Measurements from ENCODE around the gene IGFL1. TPM values are rescaled to one million over a fixed set of nuclear protein-coding genes. Genes with fewer than 3 reads are reported as not detected.
"Not testable (repeated sequence)": the region's sequence is repeated elsewhere in the genome, so short reads cannot be mapped to it uniquely, and the experiment has no call there.

The IGFL1 gene
- total RNA-seq, 3 donors from 2014 or later: not detected

DNA sequence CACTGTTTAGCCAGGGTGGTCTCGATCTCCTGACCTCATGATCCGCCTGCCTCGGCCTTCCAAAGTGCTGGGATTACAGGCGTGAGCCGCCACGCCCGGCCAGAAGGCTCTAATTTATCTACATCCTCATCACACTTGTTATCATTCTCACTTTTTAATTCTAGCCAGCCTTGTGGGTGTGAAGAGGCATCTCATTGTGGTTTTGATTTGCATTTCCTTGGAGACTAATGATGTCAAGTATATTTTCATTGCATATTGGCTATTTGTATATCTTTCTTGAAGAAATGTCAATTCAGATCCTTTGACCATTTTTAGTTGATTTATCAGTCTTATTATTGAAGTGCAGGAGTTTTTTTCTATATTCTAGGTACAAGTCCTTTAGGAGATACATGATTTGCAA, 39.6 kb downstream of the IGFL1 start:
- Histone ChIP-seq H3K4me1 (no peaks in the 10 kb centered on the region), H3K27ac (no peak overlapping the region), H3K36me3 (no peaks in the 10 kb centered on the region), H3K4me3 (no peak overlapping the region), H3K9me3 (no peaks in the 10 kb centered on the region), H3K27me3 (peaks cover 0 to 2% of the 10 kb centered on the region in 2 donors)
- no peak for DNase-seq (ENCODE audit: low spot score in 2 of 2)
- TF ChIP-seq POLR2AphosphoS5 (IDR thresholded peaks at IDR 0.05) (no peak), POLR2A (IDR thresholded peaks at IDR 0.05) (no peak)
- TF ChIP-seq, protein P1, sequence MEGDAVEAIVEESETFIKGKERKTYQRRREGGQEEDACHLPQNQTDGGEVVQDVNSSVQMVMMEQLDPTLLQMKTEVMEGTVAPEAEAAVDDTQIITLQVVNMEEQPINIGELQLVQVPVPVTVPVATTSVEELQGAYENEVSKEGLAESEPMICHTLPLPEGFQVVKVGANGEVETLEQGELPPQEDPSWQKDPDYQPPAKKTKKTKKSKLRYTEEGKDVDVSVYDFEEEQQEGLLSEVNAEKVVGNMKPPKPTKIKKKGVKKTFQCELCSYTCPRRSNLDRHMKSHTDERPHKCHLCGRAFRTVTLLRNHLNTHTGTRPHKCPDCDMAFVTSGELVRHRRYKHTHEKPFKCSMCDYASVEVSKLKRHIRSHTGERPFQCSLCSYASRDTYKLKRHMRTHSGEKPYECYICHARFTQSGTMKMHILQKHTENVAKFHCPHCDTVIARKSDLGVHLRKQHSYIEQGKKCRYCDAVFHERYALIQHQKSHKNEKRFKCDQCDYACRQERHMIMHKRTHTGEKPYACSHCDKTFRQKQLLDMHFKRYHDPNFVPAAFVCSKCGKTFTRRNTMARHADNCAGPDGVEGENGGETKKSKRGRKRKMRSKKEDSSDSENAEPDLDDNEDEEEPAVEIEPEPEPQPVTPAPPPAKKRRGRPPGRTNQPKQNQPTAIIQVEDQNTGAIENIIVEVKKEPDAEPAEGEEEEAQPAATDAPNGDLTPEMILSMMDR (IDR thresholded peaks at IDR 0.05): no peak
- intact Hi-C loops (cut with DNase I; ENCODE audit: low total_unique reads): no loop called here

DNA sequence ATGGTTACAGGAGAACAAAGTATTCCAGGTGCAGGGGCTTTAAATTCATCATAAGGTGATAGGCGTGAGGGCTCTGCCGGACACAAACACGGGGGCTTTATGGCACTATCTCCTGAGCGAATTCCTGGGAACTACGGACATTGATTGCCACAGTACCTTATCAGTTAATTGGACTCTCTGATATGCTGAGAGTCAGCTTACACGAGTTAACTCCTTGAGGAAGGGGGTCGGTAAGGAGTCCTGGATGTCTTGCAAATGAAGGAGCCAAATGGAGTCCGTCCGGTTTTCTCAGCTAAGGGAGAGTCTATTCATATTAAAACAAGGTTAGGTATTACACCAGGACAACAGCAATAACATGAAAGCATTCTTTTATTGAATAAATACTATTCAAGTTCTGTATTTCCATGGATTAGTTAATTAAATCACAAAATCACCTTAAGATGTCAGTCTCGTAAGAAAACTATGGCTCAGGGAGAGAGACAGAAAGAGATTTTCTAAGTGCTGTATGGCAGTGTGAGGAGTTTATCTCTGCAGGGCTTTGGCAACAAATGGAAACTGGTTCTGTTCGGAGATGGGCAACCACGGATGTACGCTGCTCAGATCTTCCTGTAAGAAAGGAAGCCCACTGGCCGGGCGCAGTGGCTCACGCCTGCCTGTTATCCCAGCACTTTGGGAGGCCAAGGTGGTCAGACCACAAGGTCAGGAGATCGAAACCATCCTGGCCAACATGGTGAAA, 41.1 kb downstream of the IGFL1 start:
- Histone ChIP-seq H3K27ac (no peak overlapping the region), H3K27me3 (peaks cover 0 to 2% of the 10 kb centered on the region in 2 donors), H3K9me3 (no peaks in the 10 kb centered on the region), H3K4me1 (no peaks in the 10 kb centered on the region), H3K4me3 (no peak overlapping the region), H3K36me3 (no peaks in the 10 kb centered on the region)
- intact Hi-C loops (cut with DNase I; ENCODE audit: low total_unique reads): no loop called here
- no peak for DNase-seq (ENCODE audit: low spot score in 2 of 2)
- TF ChIP-seq POLR2A (IDR thresholded peaks at IDR 0.05): no peak
- no peak for TF ChIP-seq POLR2AphosphoS5 (IDR thresholded peaks at IDR 0.05)
- TF ChIP-seq, protein P1 (IDR thresholded peaks at IDR 0.05): no peak

DNA sequence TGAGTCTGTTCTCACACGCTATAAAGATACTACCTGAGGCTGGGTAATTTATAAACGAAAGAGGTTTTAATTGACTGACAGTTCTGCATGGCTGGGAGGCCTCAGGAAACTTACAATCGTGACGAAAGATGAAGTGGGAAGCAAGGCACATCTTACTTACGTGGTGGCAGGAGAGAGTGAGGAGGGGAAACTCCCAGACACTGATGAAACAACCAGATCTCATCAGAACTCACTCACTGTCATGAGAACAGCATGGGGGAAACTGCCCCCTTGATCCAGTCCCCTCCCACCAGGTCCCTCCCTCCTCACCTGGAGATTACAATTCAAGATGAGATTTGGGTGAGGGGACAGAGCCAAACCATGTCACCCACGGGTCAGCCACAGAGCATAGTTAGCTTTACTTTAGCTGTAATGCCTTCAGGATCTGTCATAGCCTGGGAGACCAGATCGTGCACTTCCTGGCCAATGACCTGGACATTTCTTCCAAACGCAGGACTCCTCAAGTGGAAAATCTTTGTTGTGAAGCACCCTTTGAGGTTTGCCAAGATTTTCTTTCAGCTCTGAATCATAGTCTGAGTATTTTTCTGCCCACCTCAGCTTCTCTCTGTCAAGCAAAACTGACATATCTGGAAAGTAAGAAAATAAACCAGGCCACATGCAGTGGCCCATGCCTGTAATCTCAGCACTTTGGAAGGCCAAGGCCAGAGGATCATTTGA, 42.1 kb downstream of the IGFL1 start:
- H3K36me3 ChIP-seq: no peaks in the 10 kb centered on the region
- peaks cover 0 to 2% of the 10 kb centered on the region in 2 donors for H3K27me3 ChIP-seq
- intact Hi-C loops (cut with DNase I; ENCODE audit: low total_unique reads): no loop called here
- H3K27ac ChIP-seq: no peak overlapping the region
- H3K4me1 ChIP-seq: no peaks in the 10 kb centered on the region
- TF ChIP-seq POLR2AphosphoS5 (IDR thresholded peaks at IDR 0.05) (no peak), POLR2A (IDR thresholded peaks at IDR 0.05) (no peak)
- TF ChIP-seq, protein P1 (IDR thresholded peaks at IDR 0.05): no peak
- H3K9me3 ChIP-seq: no peaks in the 10 kb centered on the region
- no peak overlapping the region for H3K4me3 ChIP-seq
- DNase-seq (ENCODE audit: low spot score in 2 of 2): no peak

DNA sequence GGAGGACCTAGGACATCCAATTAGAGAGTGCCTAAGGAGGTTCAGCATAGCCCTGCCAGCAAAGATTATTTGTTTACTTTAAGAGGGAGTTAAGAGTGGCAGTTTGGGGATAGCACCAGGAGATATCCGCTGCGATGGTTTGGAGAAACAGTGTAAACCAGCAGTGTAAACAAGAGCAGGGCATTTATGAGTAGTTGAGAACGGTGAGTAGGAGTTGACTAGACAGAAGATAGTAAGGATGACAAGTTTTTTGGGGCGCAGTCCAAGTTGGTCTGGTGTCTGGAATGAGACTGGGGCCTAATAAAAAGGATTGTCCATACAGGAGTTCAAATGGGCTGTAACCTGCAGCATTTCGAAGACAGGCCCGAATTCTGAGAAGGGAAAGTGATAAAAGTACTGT, 44.4 kb downstream of the IGFL1 start:
- H3K36me3 ChIP-seq; intact Hi-C loops (cut with DNase I; ENCODE audit: low total_unique reads); H3K27ac ChIP-seq; H3K4me3 ChIP-seq; H3K27me3 ChIP-seq; DNase-seq (ENCODE audit: low spot score in 2 of 2); H3K4me1 ChIP-seq; H3K9me3 ChIP-seq: not testable (repeated sequence)

DNA sequence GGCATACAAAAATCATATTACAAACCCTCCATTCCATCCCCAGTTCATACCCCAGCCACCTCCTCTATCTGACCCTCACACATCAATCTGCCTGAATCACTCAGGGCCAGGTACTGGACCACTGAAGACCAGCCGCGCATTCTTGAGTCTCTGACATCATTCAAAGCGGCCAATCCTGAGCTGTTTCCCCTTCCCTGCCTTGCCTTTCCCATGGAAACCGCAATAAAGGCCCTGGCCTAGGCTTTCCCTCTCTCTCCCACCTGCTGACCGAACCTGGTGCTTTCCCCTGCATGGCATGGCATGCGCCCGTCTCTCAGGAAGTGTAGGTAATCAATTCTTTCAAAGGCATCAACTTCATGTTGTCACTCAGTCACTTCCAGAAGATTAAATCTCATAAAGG, 49.6 kb downstream of the IGFL1 start:
- Histone ChIP-seq H3K4me1 (no peaks in the 10 kb centered on the region), H3K9me3 (no peaks in the 10 kb centered on the region), H3K27ac (no peak overlapping the region), H3K36me3 (no peaks in the 10 kb centered on the region), H3K4me3 (no peak overlapping the region), H3K27me3 (no peaks in the 10 kb centered on the region)
- DNase-seq (ENCODE audit: low spot score in 2 of 2): no peak
- TF ChIP-seq POLR2A (IDR thresholded peaks at IDR 0.05): no peak
- no peak for TF ChIP-seq POLR2AphosphoS5 (IDR thresholded peaks at IDR 0.05)
- TF ChIP-seq, protein P1 (IDR thresholded peaks at IDR 0.05): no peak
- intact Hi-C loops (cut with DNase I; ENCODE audit: low total_unique reads): no loop called here

Other genes starting within 250 kb of the IGFL1 start
- 1 to 10 TPM; 7.0 to 8.8 (median 8.3) TPM for gene CCDC61, start 234.3 kb upstream of the IGFL1 start, total RNA-seq
- not detected for gene PGLYRP1, start 206.7 kb upstream of the IGFL1 start, total RNA-seq
- not detected for gene IGFL4, start 188.7 kb upstream of the IGFL1 start, total RNA-seq
- not detected for gene IGFL3, start 105.1 kb upstream of the IGFL1 start, total RNA-seq
- not detected for gene IGFL2, start 81.5 kb upstream of the IGFL1 start, total RNA-seq
- 100 to 1,000 TPM in 1 of 3 donors, 10 to 100 TPM in 2; 10.4 to 111 (median 20.6) TPM for gene HIF3A, start 67.3 kb downstream of the IGFL1 start, total RNA-seq
- 10 to 100 TPM; 41.3 to 72.4 (median 58.7) TPM for gene PPP5C, start 117.3 kb downstream of the IGFL1 start, total RNA-seq
- gene CCDC8, start 183.8 kb downstream of the IGFL1 start, total RNA-seq: 10 to 100 TPM in 2 of 3 donors, 1 to 10 TPM in 1; 2.2 to 29.7 (median 16.4) TPM
- gene PNMA8C, start 199.2 kb downstream of the IGFL1 start, total RNA-seq: under 1 TPM in 2 of 3 donors, not detected in 1; 0.59 to 0.98 TPM
- 1 to 10 TPM in 2 of 3 donors, under 1 TPM in 1; 0.80 to 8.8 (median 2.3) TPM for gene PNMA8A, start 241.8 kb downstream of the IGFL1 start, total RNA-seq